OCI-LY1 (cell line): ENCODE data around the gene USP13.

ENCODE experiments used
- H2AFZ ChIP-seq: fragments of 200-600 bp; sonication (generic), shearing (Covaris generic); 2 replicates; pipeline ENCODE4 v1.6.0; 2014; ENCODE audit warnings: antibody characterized with exemption, mild to moderate bottlenecking, low read length
- H3F3A ChIP-seq: fragments of 200-600 bp; sonication (generic), shearing (Covaris generic); 2 replicates; pipeline ENCODE4 v1.6.0; 2014; ENCODE audit warnings: mild to moderate bottlenecking, antibody characterized with exemption, low read length, moderate library complexity; ENCODE audit not compliant: insufficient read depth
- H3K27ac ChIP-seq: fragments of 200-600 bp; sonication (generic); 2 replicates; pipeline ENCODE4 v1.5.1; 2014; ENCODE audit warnings: low read length, mixed run types, mild to moderate bottlenecking, low read depth; ENCODE audit not compliant: poor library complexity, severe bottlenecking
- H3K27me3 ChIP-seq: fragments of 200-600 bp; sonication (generic); 2 replicates; pipeline ENCODE4 v1.6.0; 2014; ENCODE audit warnings: antibody characterized with exemption, mild to moderate bottlenecking, low read length, moderate library complexity; ENCODE audit not compliant: insufficient read depth
- H3K36me3 ChIP-seq: fragments of 200-600 bp; sonication (generic); 2 replicates; pipeline ENCODE4 v1.6.1; 2014; ENCODE audit warnings: mild to moderate bottlenecking, antibody characterized with exemption, low read length, moderate library complexity, mixed read lengths; ENCODE audit not compliant: insufficient read depth
- H3K4me1 ChIP-seq: fragments of 200-600 bp; sonication (generic); 2 replicates; pipeline ENCODE4 v1.5.1; 2014; ENCODE audit warnings: mild to moderate bottlenecking, low read length, moderate library complexity; ENCODE audit not compliant: insufficient read depth, severe bottlenecking
- H3K4me2 ChIP-seq: fragments of 200-600 bp; sonication (generic), shearing (Covaris generic); 2 replicates; pipeline ENCODE4 v1.6.1; 2014; ENCODE audit warnings: low read length
- H3K4me3 ChIP-seq: fragments of 200-600 bp; sonication (generic); 2 replicates; pipeline ENCODE4 v1.5.1; 2014; ENCODE audit warnings: low read length, low read depth, mild to moderate bottlenecking, mixed read lengths; ENCODE audit not compliant: poor library complexity, severe bottlenecking
- H3K79me2 ChIP-seq: fragments of 200-600 bp; shearing (Covaris generic); 2 replicates; pipeline ENCODE4 v1.6.1; 2016; ENCODE audit warnings: mixed run types, low read length, mixed read lengths; ENCODE audit not compliant: insufficient read depth
- H3K9ac ChIP-seq: fragments of 200-600 bp; sonication (generic), shearing (Covaris generic); 2 replicates; pipeline ENCODE4 v1.6.1; 2014; ENCODE audit warnings: mild to moderate bottlenecking, low read length, mixed read lengths
- H3K9me2 ChIP-seq: fragments of 200-600 bp; sonication (generic), shearing (Covaris generic); 2 replicates; pipeline ENCODE4 v1.6.1; 2014; ENCODE audit warnings: low read depth, mild to moderate bottlenecking, low read length, mixed read lengths
- H3K9me3 ChIP-seq: fragments of 200-600 bp; shearing (Covaris generic); 2 replicates; pipeline ENCODE4 v1.6.1; 2014; ENCODE audit warnings: low read length, mixed read lengths
- H4K20me1 ChIP-seq: fragments of 200-600 bp; sonication (generic), shearing (Covaris generic); 2 replicates; pipeline ENCODE4 v1.6.0; 2016; ENCODE audit warnings: mild to moderate bottlenecking, low read length; ENCODE audit not compliant: insufficient read depth
- CTCF ChIP-seq: fragments of 200-600 bp; sonication (generic), shearing (Covaris generic); IDR thresholded peaks from 2 replicates; pipeline ENCODE4 v1.5.1; 2017; ENCODE audit warnings: mild to moderate bottlenecking, antibody characterized with exemption, low read length, moderate library complexity, mixed read lengths
- EZH2 ChIP-seq: fragments of 200-600 bp; sonication (generic), shearing (Covaris generic); IDR thresholded peaks from 2 replicates; pipeline ENCODE4 v1.8.0; 2017; ENCODE audit warnings: borderline replicate concordance, mixed run types, mild to moderate bottlenecking, antibody characterized with exemption, low read length, moderate library complexity, mixed read lengths

The USP13 gene

GRCh38 chr3:179663093-179663492 is 10.3 kb downstream of the USP13 start:
- Histone ChIP-seq H3F3A (no peaks in the 10 kb centered on the region), H3K79me2 (peaks cover 99% of the 10 kb centered on the region), H3K4me1 (peaks cover 25% of the 10 kb centered on the region), H3K4me3 (no peak overlapping the region), H3K4me2 (no peak overlapping the region), H3K9ac (no peak overlapping the region), H3K9me2 (no peaks in the 10 kb centered on the region), H3K9me3 (no peaks in the 10 kb centered on the region), H2AFZ (no peak overlapping the region), H3K36me3 (no peaks in the 10 kb centered on the region), H3K27ac (no peak overlapping the region), H3K27me3 (no peaks in the 10 kb centered on the region), H4K20me1 (no peaks in the 10 kb centered on the region)
- no peak for TF ChIP-seq CTCF
- TF ChIP-seq EZH2: no peak

GRCh38 chr3:179666030-179666429 is 13.2 kb downstream of the USP13 start:
- Histone ChIP-seq H3K27me3 (no peaks in the 10 kb centered on the region), H3K9ac (no peak overlapping the region), H3K9me3 (no peaks in the 10 kb centered on the region), H3K79me2 (peaks cover 95% of the 10 kb centered on the region), H3K27ac (no peak overlapping the region), H4K20me1 (no peaks in the 10 kb centered on the region), H3F3A (no peaks in the 10 kb centered on the region), H3K36me3 (no peaks in the 10 kb centered on the region; the same call in 1 of the 2 replicates), H3K4me3 (no peak overlapping the region), H3K9me2 (no peaks in the 10 kb centered on the region), H2AFZ (no peak overlapping the region), H3K4me2 (no peak overlapping the region), H3K4me1 (peaks cover 7% of the 10 kb centered on the region)
- TF ChIP-seq EZH2 (no peak), CTCF (no peak)

- Histone ChIP-seq H3K4me3 (no peak overlapping the region), H3K4me2 (no peak overlapping the region), H3F3A (no peaks in the 10 kb centered on the region), H4K20me1 (no peaks in the 10 kb centered on the region), H3K79me2 (peaks cover 95% of the 10 kb centered on the region), H3K27ac (no peak overlapping the region), H3K9me2 (no peaks in the 10 kb centered on the region), H3K27me3 (no peaks in the 10 kb centered on the region), H3K9me3 (no peaks in the 10 kb centered on the region), H3K9ac (no peak overlapping the region), H3K4me1 (peaks cover 7% of the 10 kb centered on the region), H2AFZ (no peak overlapping the region), H3K36me3 (peaks cover 2% of the 10 kb centered on the region; the same call in 1 of the 2 replicates)
- TF ChIP-seq CTCF (no peak), EZH2 (no peak)
Observed at GRCh38 chr3:179666436-179667035, 13.7 kb downstream of the USP13 start.
